22Rv1 (cell line): ENCODE data around the gene ACCS.

ENCODE experiments used
- CTCF ChIP-seq: fragments of 450-650 bp; IDR thresholded peaks from 2 replicates; pipeline ENCODE4 v1.5.1; 2017; ENCODE audit warnings: mild to moderate bottlenecking
- ZFX ChIP-seq: fragments of 450-650 bp; IDR thresholded peaks from 2 replicates; pipeline ENCODE4 v1.6.1; 2017; ENCODE audit warnings: antibody characterized with exemption, borderline replicate concordance

GRCh38 chr11:44065161-44065661 is 859 bp upstream of the ACCS start:
- no peak for TF ChIP-seq CTCF
- TF ChIP-seq ZFX, result no peak
